EL (cell line): ENCODE measurements around the gene CSRP2.
A peak's percentile ranks its signal among the peaks of the same experiment; 100 is the strongest.

Source experiments
- DNase-seq: peaks from one replicate; pipeline ENCODE4 v3.0.0-alpha.2; 2016

CSRP2 gene

GRCh38 chr12:76890151-76891143 is 11.6 kb upstream of the CSRP2 start:
- no peak for DNase-seq

GRCh38 chr12:76888775-76889174 is 10.0 kb upstream of the CSRP2 start:
- no peak for DNase-seq

- DNase-seq, result peak; percentile 48
These were observed 5.0 kb upstream of the CSRP2 start for GRCh38 chr12:76883811-76884210.

- peak; percentile 86 for DNase-seq
These were observed 4.3 kb upstream of the CSRP2 start for GRCh38 chr12:76883151-76883550.

- no peak for DNase-seq
These were observed 3.5 kb upstream of the CSRP2 start for GRCh38 chr12:76882367-76882766.

GRCh38 chr12:76881142-76881541 is 2.3 kb upstream of the CSRP2 start:
- no peak for DNase-seq

GRCh38 chr12:76880519-76881023 is 1.8 kb upstream of the CSRP2 start:
- DNase-seq, result no peak

- no peak for DNase-seq
These were observed 1.1 kb upstream of the CSRP2 start for GRCh38 chr12:76879710-76880518.

- DNase-seq, result peak; percentile 55
These were observed 520 bp downstream of the CSRP2 start for GRCh38 chr12:76878099-76878898.

GRCh38 chr12:76876696-76877229 is 2.1 kb downstream of the CSRP2 start:
- DNase-seq, result no peak

- DNase-seq, result no peak
These were observed 4.2 kb downstream of the CSRP2 start for GRCh38 chr12:76874491-76875190.

GRCh38 chr12:76874027-76874426 is 4.8 kb downstream of the CSRP2 start:
- DNase-seq, result no peak

GRCh38 chr12:76872415-76872814 is 6.4 kb downstream of the CSRP2 start:
- DNase-seq, result no peak

GRCh38 chr12:76871742-76872141 is 7.1 kb downstream of the CSRP2 start:
- DNase-seq, result no peak

GRCh38 chr12:76871082-76871481 is 7.7 kb downstream of the CSRP2 start:
- no peak for DNase-seq

GRCh38 chr12:76866726-76867125 is 12.1 kb downstream of the CSRP2 start:
- no peak for DNase-seq

GRCh38 chr12:76866151-76866567 is 12.7 kb downstream of the CSRP2 start:
- no peak for DNase-seq

- DNase-seq, result no peak
These were observed 13.9 kb downstream of the CSRP2 start for GRCh38 chr12:76864791-76865400.

- DNase-seq, result peak; percentile 52
These were observed 15.0 kb downstream of the CSRP2 start for GRCh38 chr12:76863837-76864236.

- peak; percentile 88 for DNase-seq
These were observed 15.7 kb downstream of the CSRP2 start for GRCh38 chr12:76863005-76863670.

- no peak for DNase-seq
These were observed 18.6 kb downstream of the CSRP2 start for GRCh38 chr12:76860256-76860655.
